Right ventricle myocardium inferior (tissue), 1 donor: Measurements from ENCODE around the gene AADAC. TPM values are rescaled to one million over a fixed set of nuclear protein-coding genes. Genes with fewer than 3 reads are reported as not detected.
"Not testable (repeated sequence)": the region's sequence is repeated elsewhere in the genome, so short reads cannot be mapped to it uniquely, and the experiment has no call there.

ENCODE experiments used
- ATAC-seq: fragments of 200-7000 bp; cut with Tn5 transposase; one replicate; pipeline ENCODE4 v1.9.1; 2020; ENCODE audit warnings: mild to moderate bottlenecking, moderate library complexity
- DNase-seq: peaks from one replicate; pipeline ENCODE4 v3.0.0; 2021; ENCODE audit errors: missing footprints
- intact Hi-C: fragments of 100-400 bp; cut with DNase I; formaldehyde crosslinking; loops from one replicate; pipeline ENCODE4 v1.11.0; 2022
- long read RNA-seq: library from polyadenylated mRNA; unstranded; transcript quantifications from one replicate; pipeline ENCODE4 v2.0.0, GENCODE V29; 2021
- total RNA-seq: library from RNA; stranded (reverse); fragmentation: NEBNext Ultra II Directional; extraction: Animal tissue kit (Norgen Biotek cat#: 25700); gene quantifications from one replicate; pipeline ENCODE4 v1.2.1, GENCODE V29; 2021
- donor health status: DM: no; HTN: yes; CAD: no; lungs with severe emphysema.

AADAC gene, protein sequence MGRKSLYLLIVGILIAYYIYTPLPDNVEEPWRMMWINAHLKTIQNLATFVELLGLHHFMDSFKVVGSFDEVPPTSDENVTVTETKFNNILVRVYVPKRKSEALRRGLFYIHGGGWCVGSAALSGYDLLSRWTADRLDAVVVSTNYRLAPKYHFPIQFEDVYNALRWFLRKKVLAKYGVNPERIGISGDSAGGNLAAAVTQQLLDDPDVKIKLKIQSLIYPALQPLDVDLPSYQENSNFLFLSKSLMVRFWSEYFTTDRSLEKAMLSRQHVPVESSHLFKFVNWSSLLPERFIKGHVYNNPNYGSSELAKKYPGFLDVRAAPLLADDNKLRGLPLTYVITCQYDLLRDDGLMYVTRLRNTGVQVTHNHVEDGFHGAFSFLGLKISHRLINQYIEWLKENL
- not detected for total RNA-seq
- long read RNA-seq, result 0 reads

DNA sequence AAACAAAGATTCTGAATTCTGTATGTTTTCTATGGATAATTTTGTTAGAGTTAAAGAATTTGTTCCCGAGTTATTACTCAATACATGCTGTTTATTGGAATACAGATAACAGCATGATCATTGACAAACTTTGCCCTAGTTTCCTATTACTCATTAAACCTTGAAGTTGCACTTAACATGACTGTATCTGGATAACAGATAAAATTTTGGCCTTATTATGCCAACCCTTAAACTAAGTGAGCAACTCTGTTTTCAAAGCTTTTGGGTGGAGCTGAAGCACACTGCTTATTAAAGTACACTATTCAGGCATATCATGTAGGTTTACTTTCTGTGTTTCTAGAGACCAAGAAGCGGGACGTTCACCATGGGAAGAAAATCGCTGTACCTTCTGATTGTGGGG is at the start of gene AADAC:
TSS of gene AADAC (plus strand) at position 318 of the 400 bp plus-strand sequence. CDS start at position 365, 47 bp downstream.
- intact Hi-C loops, result no loop called here
- DNase-seq (no peak), ATAC-seq (no peak)

DNA sequence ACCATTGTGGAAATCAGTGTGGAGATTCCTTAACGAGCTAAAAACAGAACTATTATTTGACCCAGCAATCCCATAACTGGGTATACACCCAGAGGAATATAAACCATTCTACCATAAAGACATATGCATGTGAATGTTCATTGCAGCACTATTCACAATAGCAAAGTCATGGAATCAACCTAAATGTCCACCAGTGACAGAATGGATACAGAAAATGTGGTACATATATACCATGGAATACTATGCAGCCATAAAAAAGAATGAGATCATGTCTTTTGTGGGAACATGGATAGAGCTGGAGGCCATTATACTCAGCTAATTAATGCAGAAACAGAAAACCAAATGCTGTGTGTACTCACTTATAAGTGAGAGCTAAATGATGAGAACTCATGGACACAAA is 49.2 kb upstream of the AADAC start:
- ATAC-seq, DNase-seq, intact Hi-C loops: not testable (repeated sequence)

DNA sequence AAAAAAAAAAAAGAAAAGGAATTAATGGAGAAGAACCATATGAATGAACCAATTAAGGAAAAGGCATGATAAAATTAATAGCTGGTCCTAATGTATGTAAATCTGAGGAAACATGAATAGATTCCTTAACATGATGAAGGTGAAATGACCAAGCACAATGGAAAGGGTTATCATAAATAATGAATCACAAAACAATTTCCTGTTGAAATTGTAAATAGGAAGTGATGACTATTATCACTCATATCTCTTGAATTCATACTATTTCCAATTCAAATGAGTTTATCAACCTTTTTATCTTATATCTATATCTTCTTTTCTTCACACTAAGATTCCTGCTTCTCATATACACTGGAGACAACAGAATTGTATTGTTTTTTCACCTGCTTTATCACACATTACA is 48.2 kb upstream of the AADAC start:
- ATAC-seq (no peak), DNase-seq (no peak)
- intact Hi-C loops, result no loop called here

DNA sequence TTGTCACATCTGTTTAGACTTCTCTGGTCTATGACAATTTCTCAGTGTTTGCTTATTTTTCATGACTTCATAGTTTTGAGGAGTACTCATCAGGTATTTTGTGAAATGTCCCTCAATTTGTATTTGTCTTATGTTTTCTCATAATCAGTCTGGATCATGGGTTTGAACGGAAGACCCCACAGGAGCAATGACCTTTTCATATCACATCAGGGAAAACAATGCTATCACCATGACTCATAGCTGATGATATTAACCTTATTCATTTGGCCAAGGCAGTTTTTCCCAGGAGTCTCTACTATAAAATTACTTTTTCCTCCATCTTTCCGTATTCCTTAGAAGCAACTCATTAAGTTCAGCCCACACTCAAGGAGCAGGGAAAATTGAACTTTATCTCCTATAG is 47.5 kb upstream of the AADAC start:
- ATAC-seq (no peak), DNase-seq (no peak)
- intact Hi-C loops, result no loop called here

DNA sequence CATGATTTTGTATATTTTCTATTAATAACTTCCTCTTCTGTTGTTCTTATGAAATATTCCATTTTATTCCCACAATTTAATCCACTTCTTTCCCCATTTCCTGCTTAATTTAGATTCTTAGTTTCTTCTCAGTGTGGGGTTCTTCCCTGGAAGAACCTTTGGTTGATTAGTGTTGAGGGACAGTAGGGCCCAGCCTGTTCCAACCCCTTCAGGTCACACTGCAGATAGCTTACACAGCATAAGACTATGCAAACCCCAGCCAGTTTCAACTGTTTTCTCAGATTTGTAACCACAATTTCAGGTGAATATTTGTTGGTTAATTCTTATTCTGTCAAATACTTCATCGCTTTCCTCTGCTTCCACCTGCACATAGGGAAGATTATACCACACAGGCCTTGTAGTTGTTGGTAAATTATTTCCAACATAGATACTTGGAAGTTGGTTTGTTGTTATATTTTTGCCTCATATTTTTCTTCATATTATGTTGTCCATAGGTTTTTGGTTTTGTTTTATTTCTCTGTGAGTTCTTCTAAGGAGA is 45.5 kb upstream of the AADAC start:
- intact Hi-C loops, result no loop called here
- ATAC-seq, result no peak
- no peak for DNase-seq

DNA sequence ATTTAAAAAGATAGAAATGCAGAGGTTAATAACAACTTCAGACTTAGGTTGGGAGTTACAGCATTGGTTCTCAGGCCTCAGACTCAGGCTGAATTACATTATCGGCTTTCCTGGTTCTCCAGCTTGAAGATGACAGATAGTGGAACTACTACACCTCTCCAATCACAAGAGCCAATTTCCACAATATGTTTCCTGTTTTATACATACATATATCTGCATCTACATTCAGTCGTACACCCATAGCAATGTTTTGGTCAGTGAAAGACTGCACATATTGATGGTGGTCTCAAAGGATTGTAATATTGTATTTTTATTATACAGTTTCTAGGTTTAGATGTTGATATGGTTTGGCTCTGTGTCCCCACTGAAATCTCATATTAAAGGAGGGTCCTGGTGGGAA is 44.7 kb upstream of the AADAC start:
- intact Hi-C loops, result no loop called here
- DNase-seq (no peak), ATAC-seq (no peak)

DNA sequence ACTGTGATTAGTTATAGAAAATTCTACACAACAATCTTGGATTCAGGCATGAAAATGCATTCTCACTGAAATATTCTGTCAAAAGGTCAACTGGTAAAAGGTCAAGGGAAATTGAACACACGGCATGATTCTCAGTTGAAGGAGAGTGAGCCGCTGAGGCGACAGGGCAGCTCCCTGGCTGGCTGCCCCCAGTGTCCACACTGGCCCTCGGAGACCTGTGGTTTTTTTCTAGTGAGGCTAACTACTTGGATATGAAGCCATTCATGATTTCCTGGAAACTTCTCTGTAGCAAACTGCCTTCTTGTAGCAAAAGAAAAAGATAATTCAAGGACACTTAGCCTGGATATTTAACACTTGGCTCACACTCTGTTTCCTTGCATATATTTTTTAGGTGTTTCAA is 43.0 kb upstream of the AADAC start:
- ATAC-seq (peak; percentile 94), DNase-seq (peak; percentile 87)
- intact Hi-C loops, result no loop called here

DNA sequence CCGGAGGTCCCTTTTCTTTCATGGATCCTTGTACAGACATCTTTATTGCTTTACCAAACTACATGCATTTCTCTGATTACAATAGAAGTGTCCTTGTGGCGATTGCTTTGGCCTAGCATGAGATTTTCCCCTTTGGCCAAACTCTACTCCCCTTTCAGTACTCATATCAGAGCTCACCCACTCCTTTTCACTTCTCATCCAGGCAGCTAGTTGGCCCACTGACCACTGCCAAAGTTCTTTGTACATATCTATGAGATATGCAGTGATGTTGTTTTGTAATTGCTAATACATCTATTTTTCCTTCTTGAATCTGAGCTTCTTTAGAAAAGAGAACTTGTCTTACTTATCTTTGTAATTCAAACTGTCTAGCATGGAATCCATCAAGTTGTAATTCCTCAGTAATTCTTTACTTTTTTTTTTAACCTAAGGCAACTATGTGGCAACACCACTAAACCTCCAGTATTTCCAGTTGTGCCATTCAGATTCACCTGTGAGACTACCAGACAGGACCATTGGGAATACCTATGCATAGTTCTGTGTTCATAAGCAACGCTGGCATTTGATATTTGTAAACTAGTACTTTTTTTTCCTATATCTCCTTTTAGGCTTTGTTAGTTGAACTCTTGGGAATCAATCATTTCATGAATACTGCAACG is 41.0 kb upstream of the AADAC start:
- DNase-seq, result no peak
- intact Hi-C loops, result no loop called here
- ATAC-seq, result no peak

DNA sequence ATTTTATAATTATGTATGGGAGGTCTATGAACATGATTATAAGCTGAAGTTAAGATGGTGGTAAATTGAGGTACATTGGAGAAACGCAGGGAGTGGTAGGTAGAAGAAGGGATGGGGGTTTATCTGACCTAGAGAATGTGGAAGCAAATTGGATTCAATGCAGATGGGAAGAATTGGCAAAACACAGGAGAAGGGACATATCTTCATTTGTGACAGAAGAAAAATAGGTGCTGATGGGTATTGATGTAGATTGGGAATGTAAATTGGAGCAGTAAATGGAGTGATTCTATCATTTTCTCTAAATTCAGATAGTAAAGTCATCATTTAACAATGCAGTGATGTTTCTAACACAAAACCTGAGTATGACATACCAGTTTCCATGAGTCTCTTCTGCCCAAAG is 39.7 kb upstream of the AADAC start:
- intact Hi-C loops, result no loop called here
- no peak for ATAC-seq
- DNase-seq, result no peak

DNA sequence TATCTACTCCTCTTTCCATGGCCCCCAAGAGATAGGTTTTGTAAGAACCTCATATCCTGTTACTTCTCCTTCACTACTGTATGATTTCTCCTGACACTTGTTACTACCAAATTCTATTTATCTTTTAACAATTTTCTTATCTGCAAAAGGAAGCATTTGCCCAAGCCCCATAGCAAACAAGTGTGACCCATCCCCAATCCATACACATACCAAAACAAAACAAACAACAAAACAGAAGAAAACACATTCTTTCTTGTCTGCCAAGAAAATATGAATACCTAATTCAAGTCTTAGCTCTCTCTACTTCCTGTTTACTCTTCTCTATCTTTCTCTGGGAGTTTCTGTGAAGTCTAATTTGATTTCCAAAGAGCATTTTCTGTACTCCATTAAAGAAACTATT is 39.0 kb upstream of the AADAC start:
- ATAC-seq (no peak), DNase-seq (no peak)
- intact Hi-C loops, result no loop called here

DNA sequence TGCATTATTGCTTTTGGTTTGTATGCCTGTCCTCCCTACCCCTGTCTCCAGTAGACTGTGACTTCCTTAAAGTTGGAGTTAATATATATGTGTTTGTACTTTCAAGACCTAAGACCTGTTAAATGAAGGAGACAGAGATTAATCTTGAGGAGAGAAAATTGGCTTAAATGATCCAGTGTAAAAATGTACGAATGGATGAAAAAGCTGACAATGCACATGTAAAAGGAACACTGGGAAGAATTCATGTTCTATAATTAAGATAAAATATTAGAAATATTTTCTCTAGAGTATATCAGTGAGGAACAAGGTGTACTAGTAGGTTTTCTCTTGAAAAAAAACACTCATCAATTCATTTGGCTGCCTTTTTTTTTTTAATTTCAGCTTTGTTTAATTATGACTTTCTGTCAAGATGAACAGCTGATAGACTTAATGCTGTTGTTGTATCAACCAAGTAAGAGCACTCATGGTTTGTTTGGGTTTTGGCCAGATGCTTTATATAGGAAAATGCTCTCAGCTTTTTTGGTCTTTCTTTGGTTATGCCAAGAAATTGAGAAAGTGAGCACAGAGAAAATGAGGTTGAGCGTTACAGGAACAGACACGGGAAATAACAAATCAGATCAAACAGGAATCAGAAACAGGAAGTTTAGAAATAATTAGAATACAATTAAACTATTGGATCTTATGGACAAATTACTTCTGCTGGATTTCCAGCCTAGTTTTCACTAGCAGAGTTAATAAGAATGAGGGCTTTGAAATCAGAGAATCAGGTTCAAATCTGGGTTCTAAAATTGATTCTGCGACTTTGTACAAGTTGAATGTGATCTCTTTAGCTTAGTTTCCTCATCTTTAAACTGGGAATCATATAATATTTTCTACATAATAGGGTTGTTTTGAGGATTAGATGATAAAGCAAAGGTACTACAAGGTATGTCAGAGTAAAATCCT is 38.3 kb upstream of the AADAC start:
- DNase-seq, result no peak
- intact Hi-C loops, result no loop called here
- ATAC-seq, result no peak

DNA sequence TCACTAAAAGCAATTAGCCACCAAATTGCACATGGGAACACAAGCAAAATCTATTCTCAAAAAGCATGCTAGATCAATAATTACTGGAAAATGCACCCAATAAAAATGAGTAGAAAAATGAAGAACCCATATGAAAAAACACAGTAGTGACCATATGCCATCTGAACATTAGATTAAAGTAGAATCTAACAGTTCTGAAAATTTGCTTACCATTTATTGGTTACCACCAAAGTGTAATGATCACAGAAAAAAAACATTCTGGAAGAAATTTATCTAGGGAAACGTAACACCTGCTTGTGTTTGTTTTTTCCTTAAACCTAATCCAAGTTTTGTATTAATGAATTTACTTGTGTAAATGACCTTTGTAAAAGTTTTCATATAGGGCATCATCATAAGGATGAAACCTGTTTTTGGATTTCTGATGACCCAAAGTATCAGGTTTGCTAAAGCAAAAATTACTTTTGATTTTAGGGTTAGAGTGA is 37.6 kb upstream of the AADAC start:
- intact Hi-C loops, result no loop called here
- DNase-seq (no peak), ATAC-seq (no peak)

DNA sequence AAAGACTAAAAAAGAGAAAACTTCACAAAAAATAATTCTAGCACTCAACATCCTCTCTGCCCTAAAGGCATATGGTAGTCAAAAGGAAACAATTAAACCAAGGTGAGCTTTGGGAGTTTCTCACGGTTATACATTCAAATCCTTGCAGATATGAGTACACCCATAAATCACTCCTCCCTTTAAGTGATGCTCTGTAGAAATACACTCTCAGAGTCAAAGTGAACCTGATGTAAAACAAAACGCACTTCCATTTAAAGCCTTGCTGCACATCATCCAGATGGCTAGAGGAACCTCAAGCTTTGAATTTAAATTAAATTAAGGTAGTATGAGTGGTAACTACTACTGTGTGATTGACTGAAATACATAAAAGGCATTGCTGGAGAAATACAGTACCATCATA is 36.0 kb upstream of the AADAC start:
- no peak for DNase-seq
- intact Hi-C loops, result no loop called here
- no peak for ATAC-seq

DNA sequence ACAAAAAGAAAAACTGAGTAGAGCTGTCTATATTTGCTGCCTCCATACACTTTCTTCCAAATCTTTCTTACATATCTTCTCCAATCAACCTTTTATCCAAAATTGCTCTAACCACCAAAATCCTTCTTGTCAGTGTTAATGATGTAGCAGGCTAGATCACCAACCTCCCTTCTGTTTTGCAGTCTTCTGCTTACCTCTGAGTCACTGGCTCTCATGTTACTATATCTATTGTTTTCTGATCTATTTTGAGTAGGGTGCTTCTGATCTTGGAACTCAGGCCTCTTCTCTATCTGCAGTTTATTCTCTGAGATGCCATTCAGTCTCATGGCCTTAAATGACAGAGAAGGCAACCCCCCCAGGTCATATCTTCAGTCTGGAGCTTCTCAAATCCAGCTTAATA is 26.3 kb upstream of the AADAC start:
- intact Hi-C loops, result no loop called here
- DNase-seq, result no peak
- ATAC-seq, result no peak

DNA sequence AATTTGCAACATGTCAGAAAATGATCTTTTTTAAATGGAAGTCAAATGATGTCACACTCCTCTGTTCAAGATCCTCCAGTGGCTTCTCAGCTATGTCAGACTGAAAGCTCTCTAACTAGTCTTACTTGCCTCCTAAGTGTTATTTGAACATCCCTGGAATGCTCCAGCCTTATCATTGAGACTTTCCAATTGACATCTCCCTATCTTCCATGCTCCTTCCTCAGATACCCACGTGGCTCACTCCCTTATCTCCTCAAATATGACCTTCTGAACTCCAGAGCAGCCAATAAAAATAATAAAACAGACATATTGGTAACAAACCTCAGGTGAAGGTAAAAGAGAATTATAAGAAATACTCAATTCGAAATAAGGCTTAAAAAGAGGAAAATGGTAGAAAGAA is 25.5 kb upstream of the AADAC start:
- ATAC-seq (no peak), DNase-seq (no peak)
- intact Hi-C loops, result no loop called here

DNA sequence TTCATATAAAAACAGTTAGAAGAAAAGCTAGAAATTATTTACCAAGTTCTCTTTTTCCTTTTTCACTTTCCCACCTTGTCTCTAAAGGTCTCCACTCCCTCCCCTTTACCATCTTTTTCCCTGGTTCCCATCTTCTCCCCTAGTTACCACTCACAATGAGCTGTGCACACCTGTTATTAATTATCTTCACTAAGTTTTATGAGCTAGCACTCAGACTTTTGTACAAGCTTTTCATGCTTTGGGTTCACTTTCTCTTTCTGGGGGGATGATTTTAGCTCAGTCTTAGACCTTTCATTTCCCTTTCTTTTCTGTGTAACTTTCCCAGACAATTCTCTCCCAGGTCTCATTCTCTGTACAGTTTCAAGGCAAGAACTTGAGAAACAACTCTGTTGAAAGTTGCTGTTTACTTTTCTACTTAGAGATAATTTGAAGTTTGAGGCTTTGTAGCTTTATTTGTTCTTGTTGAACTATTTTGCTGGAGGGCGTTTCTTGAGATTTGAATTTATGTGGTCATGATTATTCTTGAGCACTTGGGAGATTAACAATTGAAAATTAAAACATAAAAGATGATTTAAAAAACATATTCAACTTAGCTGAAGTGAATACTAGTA is 24.0 kb upstream of the AADAC start:
- no peak for DNase-seq
- intact Hi-C loops, result no loop called here
- no peak for ATAC-seq

DNA sequence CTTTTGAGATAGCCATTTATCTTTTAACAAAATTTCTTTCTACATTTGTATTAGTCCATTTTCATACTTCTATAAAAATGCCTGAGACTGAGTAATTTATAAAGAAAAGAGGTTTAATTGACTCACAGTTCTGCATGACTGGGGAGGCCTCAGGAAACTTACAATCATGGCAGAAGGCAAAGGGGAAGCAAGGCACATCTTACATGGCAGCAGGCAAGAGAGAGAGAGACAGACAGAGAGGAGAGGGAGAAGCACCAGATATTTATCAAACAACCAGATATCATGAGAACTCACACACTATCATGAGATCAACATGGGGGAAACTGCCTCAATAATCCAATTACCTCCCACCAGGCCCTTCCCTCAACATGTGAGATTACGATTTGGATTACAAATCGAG is 23.2 kb upstream of the AADAC start:
- intact Hi-C loops, ATAC-seq, DNase-seq: not testable (repeated sequence)

DNA sequence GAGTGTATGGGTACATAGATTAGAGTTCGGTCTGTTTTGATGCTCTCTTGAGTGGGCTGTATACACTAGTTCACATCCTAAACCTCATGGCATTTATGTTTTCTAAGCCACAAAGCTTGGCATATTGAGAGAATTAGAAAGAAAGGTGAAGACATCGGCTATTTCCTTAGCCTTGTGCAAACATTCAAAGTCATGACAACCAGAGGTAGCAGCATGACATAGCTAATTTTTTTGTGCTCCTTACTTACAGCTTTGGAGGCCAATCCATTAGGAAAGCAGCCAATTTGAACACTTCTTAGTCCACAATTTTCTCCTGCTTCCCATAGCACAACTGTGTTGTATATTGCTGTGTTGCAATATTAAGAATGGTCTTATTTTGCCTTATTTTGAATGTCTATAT is 21.5 kb upstream of the AADAC start:
- ATAC-seq (no peak), DNase-seq (no peak)
- intact Hi-C loops, result no loop called here

DNA sequence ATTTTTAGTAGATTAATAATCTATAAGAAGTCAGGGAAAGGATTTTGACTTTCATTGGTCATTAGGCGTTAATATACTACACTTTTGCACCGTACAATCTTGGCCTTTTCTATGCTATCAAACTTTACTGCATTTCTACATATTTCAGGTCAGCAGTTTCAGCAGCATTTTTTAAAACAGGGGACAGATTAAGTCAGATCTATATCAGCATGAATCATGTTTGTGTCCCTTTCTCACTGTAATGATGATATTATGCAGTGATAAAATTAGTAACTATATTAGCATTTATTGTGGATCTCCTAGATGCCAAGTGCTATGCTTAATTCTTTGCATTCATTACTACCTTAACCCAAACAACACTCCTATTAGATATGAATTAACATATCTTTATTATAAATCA is 20.3 kb upstream of the AADAC start:
- DNase-seq, result no peak
- intact Hi-C loops, result no loop called here
- ATAC-seq, result no peak
